HCT116 (cell line): ENCODE results near the gene DGKG. TPM values are rescaled to one million over a fixed set of nuclear protein-coding genes. Genes with fewer than 3 reads are reported as not detected.

Source experiments
- ATAC-seq: fragments of 200-7000 bp; cut with Tn5 transposase; 2 replicates; pipeline ENCODE4 v1.9.1; 2020; ENCODE audit warnings: mild to moderate bottlenecking, moderate library complexity
- BruUV-seq: library from RNA; stranded (reverse); fragments of 400-500 nt; replicated peaks from 2 replicates; lab custom pipeline; 2021; lab: Mats Ljungman, UMichigan
- CTCF ChIA-PET: fragments of 300-600 bp; sonication (Branson Sonifier 250); formaldehyde crosslinking; loops from one replicate; lab custom pipeline; 2021; ENCODE audit warnings: antibody characterized with exemption; lab: Charles Lee
- POLR2A ChIA-PET: fragments of 300-600, 350-600 bp; sonication (Branson Sonifier 250); formaldehyde crosslinking; loops from one replicate; lab custom pipeline; 2021; ENCODE audit warnings: antibody characterized with exemption; lab: Charles Lee
- RAD21 ChIA-PET, 2 experiments: fragments of 300-600 bp; sonication (Branson Sonifier 250); formaldehyde crosslinking; loops; one replicate each; lab custom pipeline; 2023; ENCODE audit warnings: low total read pairs in 2 of 2; ENCODE audit not compliant: uncharacterized antibody in 2 of 2, unreplicated experiment in 2 of 2, low non-redundant PET in 1 of 2; lab: Charles Lee
- DNase-seq: peaks from one replicate; pipeline ENCODE4 v3.0.0-alpha.2; 2010; ENCODE audit warnings: low read depth, low spot score
- H2AFZ ChIP-seq: fragments of 200-600 bp; shearing (Covaris generic), sonication (generic); 2 replicates; pipeline ENCODE4 v1.6.1; 2017; ENCODE audit warnings: low read depth, mixed run types, mixed read lengths, antibody characterized with exemption, low read length; ENCODE audit not compliant: poor library complexity, severe bottlenecking
- H3K27ac ChIP-seq: 2 replicates; pipeline ENCODE4 v1.5.1; 2012; ENCODE audit warnings: low read depth, low read length
- H3K27me3 ChIP-seq: fragments of 200-600 bp; sonication (generic); 2 replicates; pipeline ENCODE4 v1.6.1; 2016; ENCODE audit warnings: mixed run types, low read length, mixed read lengths; ENCODE audit not compliant: insufficient read depth
- H3K36me3 ChIP-seq, 2 experiments: fragments of 200-500 bp in 1 of 2; fragments of 200-600 bp in 1 of 2; sonication (Bioruptor generic) in 1 of 2; sonication (generic) in 1 of 2; 2 replicates each; pipeline versions ENCODE4 v1.5.1 to v1.6.1; 2014 to 2016; ENCODE audit warnings: low read length in 2 of 2, inconsistent platforms in 1 of 2, mixed read lengths in 1 of 2, mixed run types in 1 of 2; ENCODE audit not compliant: insufficient read depth in 2 of 2, control insufficient read depth in 1 of 2
- H3K4me1 ChIP-seq, 2 experiments: fragments of 200-600 bp in 1 of 2; sonication (generic) in 1 of 2; 2 replicates each; pipeline versions ENCODE4 v1.5.1 to v1.6.1; 2012 to 2017; ENCODE audit warnings: low read length in 2 of 2, inconsistent platforms in 1 of 2, mild to moderate bottlenecking in 1 of 2, mixed read lengths in 1 of 2, mixed run types in 1 of 2, moderate library complexity in 1 of 2; ENCODE audit not compliant: insufficient read depth in 2 of 2, control insufficient read depth in 1 of 2
- H3K4me2 ChIP-seq: fragments of 200-600 bp; sonication (generic); 2 replicates; pipeline ENCODE4 v1.6.1; 2017; ENCODE audit warnings: mixed run types, low read length, mixed read lengths
- H3K4me3 ChIP-seq, 2 experiments: fragments of 200-600 bp in 1 of 2; sonication (generic) in 1 of 2; replicated peaks in 1 of 2; 2 replicates each; pipeline ENCODE4 v1.5.1; 2011 to 2016; ENCODE audit warnings: low read length in 2 of 2, control low read depth in 1 of 2, low read depth in 1 of 2, mild to moderate bottlenecking in 1 of 2, mixed read lengths in 1 of 2, mixed run types in 1 of 2
- H3K79me2 ChIP-seq: fragments of 200-600 bp; sonication (generic); 2 replicates; pipeline ENCODE4 v1.6.1; 2017; ENCODE audit warnings: mild to moderate bottlenecking, mixed run types, low read length, moderate library complexity, mixed read lengths; ENCODE audit not compliant: insufficient read depth
- H3K9ac ChIP-seq: fragments of 200-600 bp; sonication (generic); 2 replicates; pipeline ENCODE4 v1.6.1; 2016; ENCODE audit warnings: low read length, mixed read lengths
- H3K9me2 ChIP-seq: fragments of 200-600 bp; sonication (generic), shearing (Covaris generic); 2 replicates; pipeline ENCODE4 v1.6.1; 2017; ENCODE audit warnings: mixed run types, mild to moderate bottlenecking, moderate library complexity; ENCODE audit not compliant: insufficient read depth
- H3K9me3 ChIP-seq, 2 experiments: fragments of 200-500 bp in 1 of 2; fragments of 200-600 bp in 1 of 2; sonication (Bioruptor generic) in 1 of 2; sonication (generic) in 1 of 2; 2 replicates each; pipeline ENCODE4 v1.6.1; 2014 to 2017; ENCODE audit warnings: low read length in 2 of 2, mixed read lengths in 2 of 2, inconsistent platforms in 1 of 2, low read depth in 1 of 2, mild to moderate bottlenecking in 1 of 2, mixed run types in 1 of 2, moderate library complexity in 1 of 2; ENCODE audit not compliant: control insufficient read depth in 1 of 2, insufficient read depth in 1 of 2
- H4K20me1 ChIP-seq: fragments of 200-600 bp; sonication (generic), shearing (Covaris generic); 2 replicates; pipeline ENCODE4 v1.6.1; 2017; ENCODE audit warnings: mixed run types, mild to moderate bottlenecking, moderate library complexity; ENCODE audit not compliant: insufficient read depth
- CEBPB ChIP-seq: IDR thresholded peaks from 2 replicates; pipeline ENCODE4 v1.6.1; 2012; ENCODE audit warnings: low read depth
- EGR1 ChIP-seq: IDR thresholded peaks from 2 replicates; pipeline ENCODE4 v1.6.1; 2012; ENCODE audit warnings: low read depth
- EZH2phosphoT487 ChIP-seq: fragments of 200-600 bp; IDR thresholded peaks from 2 replicates; pipeline ENCODE4 v1.6.1; 2018; ENCODE audit warnings: antibody characterized with exemption, borderline replicate concordance
- POLR2A ChIP-seq: IDR thresholded peaks from 2 replicates; pipeline ENCODE4 v1.7.0; 2011; ENCODE audit warnings: borderline replicate concordance; ENCODE audit not compliant: insufficient read depth, insufficient read length; ENCODE audit errors: extremely low read depth
- POLR2AphosphoS5 ChIP-seq: IDR thresholded peaks from 2 replicates; pipeline ENCODE4 v1.6.1; 2011; ENCODE audit warnings: mild to moderate bottlenecking, low read depth, low read length, moderate library complexity
- SIN3A ChIP-seq: IDR thresholded peaks from 2 replicates; pipeline ENCODE4 v1.6.1; 2012; ENCODE audit warnings: low read depth
- SP1 ChIP-seq: IDR thresholded peaks from 2 replicates; pipeline ENCODE4 v1.6.1; 2012; ENCODE audit warnings: low read depth
- SRF ChIP-seq: IDR thresholded peaks from 2 replicates; pipeline ENCODE4 v1.6.1; 2012; ENCODE audit warnings: low read depth
- intact Hi-C: fragments of 100-400 bp; cut with micrococcal nuclease; formaldehyde crosslinking; loops from 2 replicates; pipeline ENCODE4 v1.10.0; 2022
- total RNA-seq: library from RNA; stranded (reverse); gene quantifications from one replicate; pipeline ENCODE4 v1.2.1, GENCODE V29; 2021; ENCODE audit not compliant: unreplicated experiment
- TF ChIP-seq, protein P1 (sequence below): IDR thresholded peaks from 2 replicates; pipeline ENCODE4 v1.6.1; 2012
- TF ChIP-seq, protein P2 (sequence below): IDR thresholded peaks from 2 replicates; pipeline ENCODE4 v1.6.1; 2012; ENCODE audit warnings: low read depth
- TF ChIP-seq, protein P3 (sequence below): IDR thresholded peaks from 2 replicates; pipeline ENCODE4 v1.6.1; 2011; ENCODE audit warnings: mild to moderate bottlenecking, low read length, moderate library complexity; ENCODE audit not compliant: insufficient replicate concordance; ENCODE audit errors: extremely low read depth

DGKG gene
- total RNA-seq, 1 experiment from 2014 or later: 4.8 TPM

DNA sequence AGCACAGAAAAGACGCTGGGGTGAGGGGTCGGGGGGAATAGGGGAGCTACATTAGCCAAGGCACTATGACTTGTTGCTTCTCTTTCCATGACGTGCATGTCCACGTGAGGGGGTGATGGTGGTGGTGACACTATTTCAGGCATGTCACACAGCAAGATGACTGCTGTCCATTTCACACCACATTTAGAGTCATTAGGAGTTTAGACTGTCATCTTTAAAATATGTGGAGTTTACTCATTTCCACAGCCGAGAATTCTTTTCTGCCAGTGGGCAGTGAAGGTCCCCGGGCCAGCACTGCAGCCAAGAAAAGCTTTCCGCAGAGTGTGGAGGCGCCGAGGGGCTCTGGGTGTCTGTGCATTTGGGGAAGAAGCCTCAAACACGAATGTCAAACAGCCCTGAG is 954 bp upstream of the DGKG start:
- Histone ChIP-seq H3K4me1 (no peaks in the 10 kb centered on the region), H3K9ac (no peak overlapping the region), H3K9me3 (no peaks in the 10 kb centered on the region), H3K4me3 (no peak overlapping the region), H3K9me2 (no peaks in the 10 kb centered on the region), H3K27me3 (peaks cover 61% of the 10 kb centered on the region), H3K27ac (no peak overlapping the region), H2AFZ (no peak overlapping the region)
- ATAC-seq: no peak
- no peak for DNase-seq
- ChIA-PET CTCF (no interaction called here), RAD21 (no interaction called here), POLR2A (no interaction called here)
- no TSS peak for BruUV-seq
- intact Hi-C loops: no loop called here
- TF ChIP-seq POLR2A: no peak
- TF ChIP-seq CEBPB: no peak
- no peak for TF ChIP-seq POLR2AphosphoS5
- no peak for TF ChIP-seq SIN3A
- no peak for TF ChIP-seq EGR1
- no peak for TF ChIP-seq SRF
- TF ChIP-seq, protein P1, sequence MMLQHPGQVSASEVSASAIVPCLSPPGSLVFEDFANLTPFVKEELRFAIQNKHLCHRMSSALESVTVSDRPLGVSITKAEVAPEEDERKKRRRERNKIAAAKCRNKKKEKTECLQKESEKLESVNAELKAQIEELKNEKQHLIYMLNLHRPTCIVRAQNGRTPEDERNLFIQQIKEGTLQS: no peak
- TF ChIP-seq, all 23 proteins: peak for 0
- H4K20me1 ChIP-seq: no peaks in the 10 kb centered on the region
- no peaks in the 10 kb centered on the region for H3K36me3 ChIP-seq
- no peak overlapping the region for H3K4me2 ChIP-seq
- H3K79me2 ChIP-seq: no peaks in the 10 kb centered on the region

DNA sequence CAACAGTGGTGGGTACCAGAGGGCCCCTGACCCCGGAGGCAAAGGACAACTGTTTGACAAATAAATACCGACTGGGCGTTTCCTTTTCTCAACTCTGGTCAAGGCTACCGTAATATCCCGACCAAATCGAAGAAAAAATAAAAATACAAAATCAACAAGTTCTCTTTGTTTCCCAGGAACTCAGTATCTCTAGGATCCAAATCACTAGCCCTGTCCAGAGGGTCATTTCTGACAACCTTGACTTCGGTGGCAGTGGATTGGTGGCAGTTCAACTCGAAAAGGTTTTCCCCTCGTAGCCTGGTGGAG is 456 bp upstream of the DGKG start:
- H3K9me2 ChIP-seq: no peaks in the 10 kb centered on the region
- DNase-seq (no peak), ATAC-seq (no peak)
- RAD21 ChIA-PET: no interaction called here
- no peak overlapping the region for H3K27ac ChIP-seq
- H3K9me3 ChIP-seq: no peaks in the 10 kb centered on the region
- peaks cover 59% of the 10 kb centered on the region for H3K27me3 ChIP-seq
- no peaks in the 10 kb centered on the region for H4K20me1 ChIP-seq
- no peak overlapping the region for H3K4me2 ChIP-seq
- CTCF ChIA-PET: no interaction called here
- H3K9ac ChIP-seq: no peak overlapping the region
- intact Hi-C loops: no loop called here
- POLR2A ChIA-PET: no interaction called here
- H3K4me1 ChIP-seq: no peaks in the 10 kb centered on the region
- TF ChIP-seq SP1: no peak
- no peak for TF ChIP-seq POLR2AphosphoS5
- no peak for TF ChIP-seq SRF
- TF ChIP-seq, protein P1: no peak
- TF ChIP-seq EZH2phosphoT487: no peak
- TF ChIP-seq, protein P2, sequence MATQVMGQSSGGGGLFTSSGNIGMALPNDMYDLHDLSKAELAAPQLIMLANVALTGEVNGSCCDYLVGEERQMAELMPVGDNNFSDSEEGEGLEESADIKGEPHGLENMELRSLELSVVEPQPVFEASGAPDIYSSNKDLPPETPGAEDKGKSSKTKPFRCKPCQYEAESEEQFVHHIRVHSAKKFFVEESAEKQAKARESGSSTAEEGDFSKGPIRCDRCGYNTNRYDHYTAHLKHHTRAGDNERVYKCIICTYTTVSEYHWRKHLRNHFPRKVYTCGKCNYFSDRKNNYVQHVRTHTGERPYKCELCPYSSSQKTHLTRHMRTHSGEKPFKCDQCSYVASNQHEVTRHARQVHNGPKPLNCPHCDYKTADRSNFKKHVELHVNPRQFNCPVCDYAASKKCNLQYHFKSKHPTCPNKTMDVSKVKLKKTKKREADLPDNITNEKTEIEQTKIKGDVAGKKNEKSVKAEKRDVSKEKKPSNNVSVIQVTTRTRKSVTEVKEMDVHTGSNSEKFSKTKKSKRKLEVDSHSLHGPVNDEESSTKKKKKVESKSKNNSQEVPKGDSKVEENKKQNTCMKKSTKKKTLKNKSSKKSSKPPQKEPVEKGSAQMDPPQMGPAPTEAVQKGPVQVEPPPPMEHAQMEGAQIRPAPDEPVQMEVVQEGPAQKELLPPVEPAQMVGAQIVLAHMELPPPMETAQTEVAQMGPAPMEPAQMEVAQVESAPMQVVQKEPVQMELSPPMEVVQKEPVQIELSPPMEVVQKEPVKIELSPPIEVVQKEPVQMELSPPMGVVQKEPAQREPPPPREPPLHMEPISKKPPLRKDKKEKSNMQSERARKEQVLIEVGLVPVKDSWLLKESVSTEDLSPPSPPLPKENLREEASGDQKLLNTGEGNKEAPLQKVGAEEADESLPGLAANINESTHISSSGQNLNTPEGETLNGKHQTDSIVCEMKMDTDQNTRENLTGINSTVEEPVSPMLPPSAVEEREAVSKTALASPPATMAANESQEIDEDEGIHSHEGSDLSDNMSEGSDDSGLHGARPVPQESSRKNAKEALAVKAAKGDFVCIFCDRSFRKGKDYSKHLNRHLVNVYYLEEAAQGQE: no peak
- TF ChIP-seq SIN3A: no peak
- TF ChIP-seq, protein P3, sequence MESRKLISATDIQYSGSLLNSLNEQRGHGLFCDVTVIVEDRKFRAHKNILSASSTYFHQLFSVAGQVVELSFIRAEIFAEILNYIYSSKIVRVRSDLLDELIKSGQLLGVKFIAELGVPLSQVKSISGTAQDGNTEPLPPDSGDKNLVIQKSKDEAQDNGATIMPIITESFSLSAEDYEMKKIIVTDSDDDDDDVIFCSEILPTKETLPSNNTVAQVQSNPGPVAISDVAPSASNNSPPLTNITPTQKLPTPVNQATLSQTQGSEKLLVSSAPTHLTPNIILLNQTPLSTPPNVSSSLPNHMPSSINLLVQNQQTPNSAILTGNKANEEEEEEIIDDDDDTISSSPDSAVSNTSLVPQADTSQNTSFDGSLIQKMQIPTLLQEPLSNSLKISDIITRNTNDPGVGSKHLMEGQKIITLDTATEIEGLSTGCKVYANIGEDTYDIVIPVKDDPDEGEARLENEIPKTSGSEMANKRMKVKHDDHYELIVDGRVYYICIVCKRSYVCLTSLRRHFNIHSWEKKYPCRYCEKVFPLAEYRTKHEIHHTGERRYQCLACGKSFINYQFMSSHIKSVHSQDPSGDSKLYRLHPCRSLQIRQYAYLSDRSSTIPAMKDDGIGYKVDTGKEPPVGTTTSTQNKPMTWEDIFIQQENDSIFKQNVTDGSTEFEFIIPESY: no peak
- no peaks in the 10 kb centered on the region for H3K79me2 ChIP-seq
- no peaks in the 10 kb centered on the region for H3K36me3 ChIP-seq
- BruUV-seq: no TSS peak
- H3K4me3 ChIP-seq: no peak overlapping the region
- H2AFZ ChIP-seq: no peak overlapping the region
